ENCODE results near the gene CACNB2. TPM values are rescaled to one million over a fixed set of nuclear protein-coding genes. Genes with fewer than 3 reads are reported as not detected.

The CACNB2 gene
- total and polyA plus RNA-seq, 12 donors, result 4.3 to 82.3 (median 12.9) TPM

- H3K27me3 ChIP-seq, result no peaks in the 10 kb centered on the region
- intact Hi-C loops (cut with DNase I), result no loop called here
- no peak overlapping the region for H3K27ac ChIP-seq
- peak overlapping the region in 1 of 4 donors; percentile 6 for H3K4me3 ChIP-seq
- no peak for DNase-seq
- H3K36me3 ChIP-seq (replicated peaks in 1 of 2), result no peaks in the 10 kb centered on the region
- no peaks in the 10 kb centered on the region for H3K9me3 ChIP-seq (replicated peaks in 1 of 3)
- no peaks in the 10 kb centered on the region for H3K4me1 ChIP-seq (replicated peaks in 1 of 2)
- 48 to 65% (median 53%) methylated on average over 5 of the region's 5 CpGs for WGBS, 4 donors
- TF ChIP-seq CTCF (IDR thresholded peaks at IDR 0.05) (no peak), POLR2A (IDR thresholded peaks at IDR 0.05) (no peak)
Measured at GRCh38 chr10:18533896-18534295, 393.7 kb downstream of the CACNB2 start.

GRCh38 chr10:18539335-18539734 lies 399.1 kb downstream of the CACNB2 start:
- DNase-seq, result no peak
- intact Hi-C loops (cut with DNase I), result no loop called here
- Histone ChIP-seq H3K4me3 (no peak overlapping the region), H3K27me3 (no peaks in the 10 kb centered on the region), H3K9me3 (replicated peaks in 1 of 3) (no peaks in the 10 kb centered on the region), H3K27ac (no peak overlapping the region), H3K36me3 (replicated peaks in 1 of 2) (no peaks in the 10 kb centered on the region), H3K4me1 (replicated peaks in 1 of 2) (no peaks in the 10 kb centered on the region)
- WGBS, 4 donors, result 89 to 96% (median 94%) methylated on average over 22 of the region's 22 CpGs
- TF ChIP-seq POLR2A (IDR thresholded peaks at IDR 0.05), result no peak
- TF ChIP-seq CTCF (IDR thresholded peaks at IDR 0.05), result no peak

- TF ChIP-seq CTCF (IDR thresholded peaks at IDR 0.05), result no peak
- TF ChIP-seq POLR2A (IDR thresholded peaks at IDR 0.05), result no peak
- Histone ChIP-seq H3K4me1 (replicated peaks in 1 of 2) (no peaks in the 10 kb centered on the region), H3K4me3 (no peak overlapping the region), H3K9me3 (replicated peaks in 1 of 3) (no peaks in the 10 kb centered on the region), H3K36me3 (replicated peaks in 1 of 2) (no peaks in the 10 kb centered on the region), H3K27me3 (no peaks in the 10 kb centered on the region), H3K27ac (no peak overlapping the region)
- no peak for DNase-seq
- intact Hi-C loops (cut with DNase I), result no loop called here
Measured at GRCh38 chr10:18540195-18540594, 400.0 kb downstream of the CACNB2 start.

- Histone ChIP-seq H3K4me3 (no peak overlapping the region), H3K4me1 (replicated peaks in 1 of 2) (no peaks in the 10 kb centered on the region), H3K9me3 (replicated peaks in 1 of 3) (no peaks in the 10 kb centered on the region), H3K27me3 (no peaks in the 10 kb centered on the region), H3K27ac (no peak overlapping the region), H3K36me3 (replicated peaks in 1 of 2) (no peaks in the 10 kb centered on the region)
- DNase-seq, result no peak
- intact Hi-C loops (cut with DNase I), result no loop called here
- TF ChIP-seq POLR2A (IDR thresholded peaks at IDR 0.05) (no peak), CTCF (IDR thresholded peaks at IDR 0.05) (no peak)
Measured at GRCh38 chr10:18542832-18543231, 402.6 kb downstream of the CACNB2 start.

All from adrenal gland (tissue), 12 donors.